Heart right ventricle (tissue), 16 donors: ENCODE measurements around the gene CMYA5. TPM values are rescaled to one million over a fixed set of nuclear protein-coding genes. Genes with fewer than 3 reads are reported as not detected.

Experiments
- ATAC-seq, 8 donors: fragments of 200-7000 bp; cut with Tn5 transposase; one replicate each; pipeline ENCODE4 v1.9.1; 2020; ENCODE audit warnings: mild to moderate bottlenecking in 8 of 8, moderate library complexity in 8 of 8, moderate number of reproducible peaks in 1 of 8
- DNase-seq, 2 donors: peaks; one replicate each; pipeline ENCODE4 v3.0.0-alpha.2; 2020
- H3K27ac ChIP-seq, 10 donors: fragments of 200-600 bp; sonication (generic) in 2 of 10; one replicate each; pipeline versions ENCODE4 v1.5.0 to v1.8.0; 2020 to 2022; ENCODE audit warnings: mild to moderate bottlenecking in 3 of 10
- H3K27me3 ChIP-seq, 7 donors: fragments of 200-600 bp; one replicate each; pipeline ENCODE4 v1.8.0; 2021 to 2022; ENCODE audit warnings: mild to moderate bottlenecking in 2 of 7
- H3K36me3 ChIP-seq, 9 donors: fragments of 200-600 bp; sonication (generic) in 1 of 9; one replicate each; pipeline versions ENCODE4 v1.5.0 to v1.8.0; 2020 to 2022; ENCODE audit warnings: mild to moderate bottlenecking in 2 of 9
- H3K4me1 ChIP-seq, 9 donors: fragments of 200-600 bp; sonication (generic) in 1 of 9; one replicate each; pipeline versions ENCODE4 v1.5.0 to v1.8.0; 2020 to 2022; ENCODE audit warnings: mild to moderate bottlenecking in 4 of 9
- H3K4me3 ChIP-seq, 10 donors: fragments of 200-600 bp; sonication (generic) in 2 of 10; one replicate each; pipeline versions ENCODE4 v1.5.0 to v1.8.0; 2020 to 2022; ENCODE audit warnings: mild to moderate bottlenecking in 7 of 10, moderate library complexity in 2 of 10
- H3K9me3 ChIP-seq, 11 donors: fragments of 200-600 bp in 10 of 11; sonication (generic) in 2 of 11; one replicate each; pipeline versions ENCODE4 v1.5.0 to v1.8.0; 2013 to 2022; ENCODE audit warnings: mild to moderate bottlenecking in 2 of 11, control low read depth in 1 of 11, moderate library complexity in 1 of 11
- CTCF ChIP-seq, 9 donors: fragments of 200-600 bp; sonication (generic) in 2 of 9; IDR thresholded peaks; one replicate each; pipeline versions ENCODE4 v1.5.0 to v1.8.0; 2021 to 2022; ENCODE audit warnings: antibody characterized with exemption in 9 of 9, mild to moderate bottlenecking in 5 of 9, moderate library complexity in 1 of 9
- WGBS, 2 donors: extraction: QIAGEN DNeasy Blood & Tissue Kit; methylation state at CpG; one replicate each; pipeline ENCODE4 v1.1.7; 2013; ENCODE audit warnings: inconsistent platforms in 1 of 2; 5-methylcytosine and 5-hydroxymethylcytosine counted together
- intact Hi-C, 10 donors: fragments of 100-400 bp; cut with DNase I; formaldehyde crosslinking; loops; one replicate each; pipeline versions ENCODE4 v1.11.1 to v1.14.2; 2022
- polyA plus RNA-seq, 2 donors: library from polyadenylated mRNA; stranded (reverse); fragments of 200-250 nt; gene quantifications; one replicate each; pipeline ENCODE4 v1.2.3, GENCODE V29; 2013
- total RNA-seq, 10 donors: library from RNA; stranded (reverse); fragmentation: NEBNext Ultra II Directional in 3 of 10; extraction: Animal tissue kit (Norgen Biotek cat#: 25700) in 3 of 10; gene quantifications; one replicate each; pipeline versions ENCODE4 v1.2.1 to v1.2.4, GENCODE V29; 2021 to 2023
- donor health status: Arrhythmogenic right ventricular cardiomyopathy.
- donor health status: ischemic (EF 13 %, LVEDD 7.1; RV severe dilation, severe dysfunction).
- donor health status: healthy with polysubstance abuse.
- donor health status: DM: no; HTN: yes; CAD: no.
- donor health status: DM: no; HTN: no; CAD: no.
- donor health status: ischemic (EF 25% LVEDD 6.9; RV normal size, moderate dysfunction).
- donor health status: ischemic (EF 25% LVEDD 5.7; RV mildly dilated, moderate dysfunction).
- donor health status: healthy.
- donor health status: DM: yes; HTN: yes; CAD: no.
- donor health status: Ischemic cardiomyopathy.
- donor health status: ischemic (EF 35%, LVEDD 5.7; RV mildly dilated, moderate dysfunction).
- donor health status: nonischemic (EF 11% LVEDD 7.7; RV severe dilation, severe dysfunction).
- donor health status: DM: yes; HTN: yes; CAD: no.
- donor health status: PGD.
- donor health status: ischemic (EF 29% LVEDD 5.4; RV normal size, mild dysfunction).
- donor health status: nonischemic (EF 23%, LVEDD 6.1; RV moderate dilation, normal function).

Gene CMYA5
- total and polyA plus RNA-seq, 12 donors: 202 to 1,721 (median 979) TPM

- DNase-seq (no peak), ATAC-seq (peak in 1 of 8 donors; percentile 14)
- 28 to 33% methylated on average over 3 of the region's 3 CpGs for WGBS, 2 donors
- Histone ChIP-seq H3K27me3 (no peaks in the 10 kb centered on the region), H3K4me1 (peaks cover 0 to 56% (median 21%) of the 10 kb centered on the region in 9 donors), H3K36me3 (no peaks in the 10 kb centered on the region), H3K9me3 (no peaks in the 10 kb centered on the region), H3K27ac (peak overlapping the region in 7 of 10 donors; percentile 10 to 95 (median 75)), H3K4me3 (no peak overlapping the region)
- TF ChIP-seq CTCF (IDR thresholded peaks at IDR 0.05): no peak
- intact Hi-C loops: loop anchor here in 3 of 10 donors (10.0 kb wide), 2 partner anchors 147 to 367 kb away; no protein-coding TSS in a partner anchor
These were observed 17.9 kb downstream of the CMYA5 start for GRCh38 chr5:79707535-79707934.

GRCh38 chr5:79712741-79713140, 23.1 kb downstream of the CMYA5 start:
- ATAC-seq: peak in 7 of 8 donors; percentile 29 to 73 (median 45)
- H3K4me1 ChIP-seq: peaks cover 0 to 29% (median 4%) of the 10 kb centered on the region in 9 donors
- H3K27ac ChIP-seq: peak overlapping the region in 5 of 10 donors; percentile 49 to 64 (median 55)

GRCh38 chr5:79713727-79714126, 24.1 kb downstream of the CMYA5 start:
- no peak for DNase-seq
- ATAC-seq: peak in 2 of 8 donors; percentile 13 to 16
- Histone ChIP-seq H3K4me1 (peaks cover 0 to 26% (median 0%) of the 10 kb centered on the region in 9 donors), H3K27me3 (no peaks in the 10 kb centered on the region), H3K36me3 (peaks cover 0 to 5% (median 0%) of the 10 kb centered on the region in 9 donors), H3K4me3 (no peak overlapping the region), H3K9me3 (peaks cover 0 to 4% (median 0%) of the 10 kb centered on the region in 11 donors), H3K27ac (peak overlapping the region in 4 of 10 donors; percentile 49 to 64 (median 56))
- 80 to 85% methylated on average over 7 of the region's 7 CpGs for WGBS, 2 donors
- intact Hi-C loops: no loop called here
- TF ChIP-seq CTCF (IDR thresholded peaks at IDR 0.05): no peak

More at GRCh38 chr5:79712741-79713140, 23.1 kb downstream of the CMYA5 start:
- no peaks in the 10 kb centered on the region for H3K9me3 ChIP-seq
- no peaks in the 10 kb centered on the region for H3K36me3 ChIP-seq
- intact Hi-C loops: no loop called here
- no peak for TF ChIP-seq CTCF (IDR thresholded peaks at IDR 0.05)
- H3K27me3 ChIP-seq: no peaks in the 10 kb centered on the region
- no peak overlapping the region for H3K4me3 ChIP-seq
- DNase-seq: no peak

- no peak overlapping the region for H3K4me3 ChIP-seq
- intact Hi-C loops: no loop called here
- peaks cover 0 to 10% (median 0%) of the 10 kb centered on the region in 9 donors for H3K36me3 ChIP-seq
- 42 to 44% methylated on average over 1 of the region's 1 CpG for WGBS, 2 donors
- DNase-seq (no peak), ATAC-seq (no peak)
- no peaks in the 10 kb centered on the region for H3K27me3 ChIP-seq
- peaks cover 0 to 17% (median 0%) of the 10 kb centered on the region in 9 donors for H3K4me1 ChIP-seq
- H3K9me3 ChIP-seq: peaks cover 0 to 30% (median 11%) of the 10 kb centered on the region in 11 donors
- no peak for TF ChIP-seq CTCF (IDR thresholded peaks at IDR 0.05)
- H3K27ac ChIP-seq: peak overlapping the region in 2 of 10 donors; percentile 14 to 18
These were observed 27.2 kb downstream of the CMYA5 start for GRCh38 chr5:79716839-79717238.
